ENCODE results near the gene ULK3.

Gene ULK3

DNA sequence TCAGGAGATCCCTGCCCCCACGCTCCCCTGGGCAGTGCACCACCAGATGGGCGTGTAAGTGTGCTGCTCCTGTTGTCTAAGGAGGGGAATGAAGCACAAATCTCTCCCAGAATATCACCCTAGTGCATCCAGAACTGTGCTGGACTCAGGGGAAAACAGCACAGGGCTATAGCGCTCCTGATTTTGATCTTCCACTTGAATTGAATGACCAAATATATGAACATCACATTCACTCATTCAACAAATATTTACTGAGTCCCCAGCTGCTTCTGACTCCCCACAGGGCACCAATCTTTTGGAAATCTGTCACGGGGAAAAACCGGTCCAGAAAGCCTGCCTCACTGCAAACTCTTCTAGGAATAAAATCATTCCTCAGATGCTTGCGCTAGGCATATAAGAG, 14.1 kb downstream of the ULK3 start:
- Histone ChIP-seq H3K27me3 (ENCODE audit: insufficient read depth, insufficient read length) (peaks cover 45% of the 10 kb centered on the region), H3K9me3 (ENCODE audit: insufficient read depth, low read length) (no peaks in the 10 kb centered on the region), H3K4me3 (ENCODE audit: insufficient read length, low read depth) (no peak overlapping the region), H3K9ac (ENCODE audit: insufficient read length, low read depth) (no peak overlapping the region), H3K36me3 (ENCODE audit: insufficient read depth, insufficient read length, low read length) (no peaks in the 10 kb centered on the region), H3K4me1 (ENCODE audit: insufficient read depth, insufficient read length) (peaks cover 12% of the 10 kb centered on the region)
- DNase-seq (ENCODE audit: low read depth, low spot score): no peak
- TF ChIP-seq SUZ12 (IDR thresholded peaks at IDR 0.05; ENCODE audit: extremely low read depth, insufficient read depth, insufficient read length) (no peak), YY1 (IDR thresholded peaks at IDR 0.05; ENCODE audit: insufficient read depth, insufficient read length) (no peak)

DNA sequence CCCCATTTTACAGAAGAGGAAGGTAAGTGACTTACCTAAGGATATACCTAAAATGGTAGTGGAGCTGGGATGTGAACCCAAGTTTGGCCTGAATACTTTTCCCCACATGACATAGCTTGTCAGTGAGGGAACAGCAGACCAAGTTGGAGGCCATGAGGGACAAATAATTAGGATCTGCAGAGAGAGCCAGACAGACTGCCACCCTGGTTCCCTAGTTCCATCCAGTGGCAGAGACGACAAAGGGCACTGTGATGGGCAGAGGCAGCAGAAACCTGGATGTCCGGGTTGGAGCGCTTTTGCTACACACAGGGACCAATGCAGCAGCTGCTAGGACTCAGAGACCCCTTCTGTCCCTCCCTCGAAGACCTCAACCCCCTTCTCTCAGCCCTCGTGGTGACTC, 15.3 kb downstream of the ULK3 start:
- TF ChIP-seq YY1 (IDR thresholded peaks at IDR 0.05; ENCODE audit: insufficient read depth, insufficient read length) (no peak), ZNF274 (IDR thresholded peaks at IDR 0.05; ENCODE audit: low read depth, low read length) (no peak), SUZ12 (IDR thresholded peaks at IDR 0.05; ENCODE audit: extremely low read depth, insufficient read depth, insufficient read length) (no peak)
- Histone ChIP-seq H3K9me3 (ENCODE audit: insufficient read depth, low read length) (no peaks in the 10 kb centered on the region), H3K27me3 (ENCODE audit: insufficient read depth, insufficient read length) (peaks cover 48% of the 10 kb centered on the region), H3K4me3 (ENCODE audit: insufficient read length, low read depth) (no peak overlapping the region), H3K4me1 (ENCODE audit: insufficient read depth, insufficient read length) (peaks cover 2% of the 10 kb centered on the region), H3K36me3 (ENCODE audit: insufficient read depth, insufficient read length, low read length) (no peaks in the 10 kb centered on the region), H3K9ac (ENCODE audit: insufficient read length, low read depth) (no peak overlapping the region)
- no peak for DNase-seq (ENCODE audit: low read depth, low spot score)

DNA sequence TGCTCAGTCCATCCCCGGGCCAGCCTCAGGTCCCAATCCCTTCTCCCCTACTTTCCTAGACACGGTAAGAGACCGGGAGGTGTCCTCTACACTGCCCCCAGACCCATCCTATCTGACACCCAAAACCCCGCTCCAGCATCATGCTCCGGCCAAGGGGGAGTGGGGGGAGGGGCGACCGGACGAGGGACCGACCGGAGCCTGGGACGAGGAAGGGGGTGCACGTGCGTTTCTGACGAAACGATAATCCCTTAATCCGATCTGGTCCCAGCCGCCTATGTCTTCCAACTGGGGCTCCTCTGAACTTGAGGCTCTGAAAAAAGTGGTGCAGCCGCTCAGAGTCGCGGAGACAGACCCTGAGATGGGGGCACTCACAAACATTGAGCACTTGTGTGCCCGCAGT, 16.0 kb downstream of the ULK3 start:
- TF ChIP-seq SUZ12 (IDR thresholded peaks at IDR 0.05; ENCODE audit: extremely low read depth, insufficient read depth, insufficient read length): no peak
- TF ChIP-seq ZNF274 (IDR thresholded peaks at IDR 0.05; ENCODE audit: low read depth, low read length): no peak
- TF ChIP-seq YY1 (IDR thresholded peaks at IDR 0.05; ENCODE audit: insufficient read depth, insufficient read length): no peak
- no peak overlapping the region for H3K9ac ChIP-seq (ENCODE audit: insufficient read length, low read depth)
- H3K9me3 ChIP-seq (ENCODE audit: insufficient read depth, low read length): no peaks in the 10 kb centered on the region
- no peak overlapping the region for H3K4me3 ChIP-seq (ENCODE audit: insufficient read length, low read depth)
- H3K27me3 ChIP-seq (ENCODE audit: insufficient read depth, insufficient read length): peaks cover 48% of the 10 kb centered on the region
- DNase-seq (ENCODE audit: low read depth, low spot score): no peak
- peaks cover 3% of the 10 kb centered on the region for H3K4me1 ChIP-seq (ENCODE audit: insufficient read depth, insufficient read length)
- no peaks in the 10 kb centered on the region for H3K36me3 ChIP-seq (ENCODE audit: insufficient read depth, insufficient read length, low read length)

DNA sequence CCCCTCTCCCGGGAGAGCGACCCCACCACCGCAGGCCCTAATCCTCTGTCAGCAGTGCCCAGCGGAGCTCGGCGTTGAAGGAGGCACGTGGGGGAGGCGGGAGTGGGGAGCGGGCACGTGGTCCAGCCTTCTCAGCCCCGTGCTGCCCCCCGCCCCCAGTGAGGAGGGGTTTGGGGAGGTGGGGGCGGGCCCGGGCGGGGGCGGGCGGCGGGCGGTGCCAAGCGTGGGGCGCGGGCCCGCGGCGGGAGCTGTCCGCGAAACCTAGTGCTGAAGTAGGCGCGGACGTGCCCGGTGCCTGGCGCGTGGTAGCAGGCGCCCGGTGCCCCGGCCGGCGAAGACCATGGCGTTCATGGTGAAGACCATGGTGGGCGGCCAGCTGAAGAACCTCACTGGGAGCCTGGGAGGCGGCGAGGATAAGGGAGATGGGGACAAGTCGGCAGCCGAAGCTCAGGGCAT, 16.6 kb downstream of the ULK3 start, which contains the start of gene CPLX3:
TSS of gene CPLX3 (plus strand) at position 264 of the 456 bp plus-strand sequence. CDS start at position 341, 77 bp downstream.
- Histone ChIP-seq H3K4me3 (ENCODE audit: insufficient read length, low read depth) (no peak within 1 kb of the TSS), H3K4me1 (ENCODE audit: insufficient read depth, insufficient read length) (peaks cover 7% of the 10 kb centered on the region), H3K36me3 (ENCODE audit: insufficient read depth, insufficient read length, low read length) (no peaks in the 10 kb centered on the region), H3K9ac (ENCODE audit: insufficient read length, low read depth) (no peak within 1 kb of the TSS), H3K9me3 (ENCODE audit: insufficient read depth, low read length) (no peaks in the 10 kb centered on the region), H3K27me3 (ENCODE audit: insufficient read depth, insufficient read length) (peaks cover 48% of the 10 kb centered on the region)
- TF ChIP-seq ZNF274 (IDR thresholded peaks at IDR 0.05; ENCODE audit: low read depth, low read length) (no peak), YY1 (IDR thresholded peaks at IDR 0.05; ENCODE audit: insufficient read depth, insufficient read length) (no peak), SUZ12 (IDR thresholded peaks at IDR 0.05; ENCODE audit: extremely low read depth, insufficient read depth, insufficient read length) (no peak)
- no peak for DNase-seq (ENCODE audit: low read depth, low spot score)

DNA sequence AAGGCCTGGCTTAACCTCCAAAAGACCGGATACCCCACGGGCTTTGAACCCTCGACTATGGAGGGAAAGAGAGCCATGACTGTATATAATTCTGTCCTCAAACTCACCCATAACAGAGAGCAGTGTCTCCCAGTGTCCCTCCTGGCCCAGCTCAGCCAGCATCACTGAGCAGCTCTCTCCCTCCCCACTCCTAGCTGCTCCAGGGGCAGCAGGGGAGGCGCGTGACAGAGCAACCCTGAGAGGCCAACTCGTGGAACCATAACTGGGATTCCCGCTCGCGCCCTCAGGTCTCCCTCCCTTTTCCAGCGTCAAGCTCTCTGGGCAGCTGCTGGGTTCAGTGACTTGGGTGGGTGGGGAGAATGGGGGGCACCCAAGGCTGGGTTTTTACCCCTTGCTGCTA, 17.1 kb downstream of the ULK3 start:
- peaks cover 48% of the 10 kb centered on the region for H3K27me3 ChIP-seq (ENCODE audit: insufficient read depth, insufficient read length)
- H3K9me3 ChIP-seq (ENCODE audit: insufficient read depth, low read length): no peaks in the 10 kb centered on the region
- no peaks in the 10 kb centered on the region for H3K36me3 ChIP-seq (ENCODE audit: insufficient read depth, insufficient read length, low read length)
- TF ChIP-seq ZNF274 (IDR thresholded peaks at IDR 0.05; ENCODE audit: low read depth, low read length) (no peak), YY1 (IDR thresholded peaks at IDR 0.05; ENCODE audit: insufficient read depth, insufficient read length) (no peak), SUZ12 (IDR thresholded peaks at IDR 0.05; ENCODE audit: extremely low read depth, insufficient read depth, insufficient read length) (no peak)
- H3K4me1 ChIP-seq (ENCODE audit: insufficient read depth, insufficient read length): peaks cover 12% of the 10 kb centered on the region
- DNase-seq (ENCODE audit: low read depth, low spot score): no peak
- H3K9ac ChIP-seq (ENCODE audit: insufficient read length, low read depth): no peak overlapping the region
- no peak overlapping the region for H3K4me3 ChIP-seq (ENCODE audit: insufficient read length, low read depth)

DNA sequence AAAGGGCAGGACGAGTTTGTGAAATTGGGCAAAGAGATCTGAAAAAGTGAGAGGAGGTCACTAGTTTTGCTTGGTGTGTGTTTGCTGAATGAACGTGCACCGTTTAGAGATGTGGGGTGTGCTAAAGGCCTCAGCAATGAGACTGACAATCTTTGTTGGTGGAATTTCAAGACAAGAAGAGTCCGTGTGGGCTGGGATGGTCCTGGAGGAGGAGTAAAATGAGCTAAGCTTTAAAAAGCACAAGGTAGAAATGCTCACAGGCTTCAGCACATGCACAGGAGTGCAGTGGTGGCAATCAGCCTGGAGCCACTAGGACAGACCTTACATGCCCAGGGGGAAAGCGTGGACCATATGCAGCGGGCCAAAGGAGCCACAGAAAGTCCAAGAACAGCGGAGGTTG, 18.0 kb downstream of the ULK3 start:
- DNase-seq (ENCODE audit: low read depth, low spot score): no peak
- Histone ChIP-seq H3K9ac (ENCODE audit: insufficient read length, low read depth) (peak overlapping the region; percentile 38), H3K4me1 (ENCODE audit: insufficient read depth, insufficient read length) (peaks cover 21% of the 10 kb centered on the region), H3K4me3 (ENCODE audit: insufficient read length, low read depth) (no peak overlapping the region), H3K27me3 (ENCODE audit: insufficient read depth, insufficient read length) (peaks cover 48% of the 10 kb centered on the region), H3K9me3 (ENCODE audit: insufficient read depth, low read length) (no peaks in the 10 kb centered on the region), H3K36me3 (ENCODE audit: insufficient read depth, insufficient read length, low read length) (no peaks in the 10 kb centered on the region)
- TF ChIP-seq ZNF274 (IDR thresholded peaks at IDR 0.05; ENCODE audit: low read depth, low read length) (no peak), SUZ12 (IDR thresholded peaks at IDR 0.05; ENCODE audit: extremely low read depth, insufficient read depth, insufficient read length) (no peak), YY1 (IDR thresholded peaks at IDR 0.05; ENCODE audit: insufficient read depth, insufficient read length) (no peak)

DNA sequence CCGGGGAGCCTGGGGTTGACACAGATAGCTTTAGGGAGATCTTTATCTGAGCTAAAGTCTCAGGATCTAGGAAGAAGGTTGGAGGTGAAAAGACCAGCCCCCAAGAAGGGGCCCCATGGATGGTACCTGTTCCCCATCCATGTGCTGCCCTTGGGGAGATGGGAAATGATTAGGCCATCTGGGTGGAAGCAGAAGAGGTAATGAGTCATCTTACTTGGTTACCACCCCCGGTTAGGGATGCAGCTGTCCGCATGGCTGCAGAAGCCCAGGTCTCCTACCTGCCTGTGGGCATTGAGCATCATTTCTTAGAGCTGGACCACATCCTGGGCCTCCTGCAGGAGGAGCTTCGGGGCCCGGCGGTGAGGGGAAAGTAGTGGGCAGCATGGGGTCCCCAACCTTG, 19.6 kb downstream of the ULK3 start:
- Histone ChIP-seq H3K36me3 (ENCODE audit: insufficient read depth, insufficient read length, low read length) (no peaks in the 10 kb centered on the region), H3K9me3 (ENCODE audit: insufficient read depth, low read length) (no peaks in the 10 kb centered on the region), H3K9ac (ENCODE audit: insufficient read length, low read depth) (no peak overlapping the region), H3K4me3 (ENCODE audit: insufficient read length, low read depth) (no peak overlapping the region), H3K27me3 (ENCODE audit: insufficient read depth, insufficient read length) (peaks cover 45% of the 10 kb centered on the region), H3K4me1 (ENCODE audit: insufficient read depth, insufficient read length) (peaks cover 29% of the 10 kb centered on the region)
- DNase-seq (ENCODE audit: low read depth, low spot score): no peak
- TF ChIP-seq YY1 (IDR thresholded peaks at IDR 0.05; ENCODE audit: insufficient read depth, insufficient read length) (no peak), SUZ12 (IDR thresholded peaks at IDR 0.05; ENCODE audit: extremely low read depth, insufficient read depth, insufficient read length) (no peak), ZNF274 (IDR thresholded peaks at IDR 0.05; ENCODE audit: low read depth, low read length) (no peak)
